Spleen (tissue), 7 donors: ENCODE measurements around the gene HIPK2.

ENCODE experiments used
- CTCF ChIP-seq, 11 experiments: fragments of 200-600 bp in 7 of 11; fragments of 450-650 bp in 4 of 11; sonication (generic) in 4 of 11; IDR thresholded peaks in 8 of 11; conservative IDR thresholded peaks in 3 of 11; 1 replicate in 7 of 11; 2 replicates in 4 of 11; pipeline versions ENCODE4 v1.4.0 to v1.8.0; 2016 to 2021; ENCODE audit warnings: antibody characterized with exemption in 11 of 11, inconsistent platforms in 4 of 11, mild to moderate bottlenecking in 1 of 11
- POLR2A ChIP-seq, 3 donors: fragments of 450-650 bp; IDR thresholded peaks; one replicate each; pipeline ENCODE4 v1.5.1; 2017; ENCODE audit warnings: antibody characterized with exemption in 3 of 3, mild to moderate bottlenecking in 1 of 3
- POLR2AphosphoS5 ChIP-seq, 3 donors: sonication (generic); formaldehyde crosslinking; IDR thresholded peaks; one replicate each; pipeline ENCODE4 v1.5.1; 2017; ENCODE audit warnings: antibody characterized with exemption in 3 of 3
- donor health status: DM: no; HTN: no; CAD: no; lungs with moderate emphysema.
- donor health status: DM: no; HTN: no; CAD: no.
- donor health status: DM: no; HTN: no; CAD: no.

- TF ChIP-seq CTCF (IDR thresholded peaks at IDR 0.05 in 8 of 11, conservative IDR thresholded peaks at IDR 0.05 in 3 of 11) (no peak), POLR2AphosphoS5 (IDR thresholded peaks at IDR 0.05) (no peak), POLR2A (IDR thresholded peaks at IDR 0.05) (no peak)
Measured at GRCh38 chr7:139698278-139698677, 79.5 kb downstream of the HIPK2 start.
